ENCODE results near the gene VWA5B1.

Gene VWA5B1

GRCh38 chr1:20381961-20382360 lies 91.3 kb downstream of the VWA5B1 start:
- peaks cover 48% of the 10 kb centered on the region for H3K27me3 ChIP-seq (ENCODE audit: control insufficient read depth, insufficient read depth, low read length)
- H3K4me1 ChIP-seq (ENCODE audit: control insufficient read depth, insufficient read depth, low read length): peaks cover 12% of the 10 kb centered on the region
- H3K9ac ChIP-seq (ENCODE audit: low read depth, low read length): no peak overlapping the region
- H3K36me3 ChIP-seq (ENCODE audit: insufficient read depth, low read length): no peaks in the 10 kb centered on the region
- H3K4me3 ChIP-seq (ENCODE audit: low read length): no peak overlapping the region
- H3K4me2 ChIP-seq (ENCODE audit: low read length): no peak overlapping the region
- H3K9me3 ChIP-seq (replicated peaks; ENCODE audit: low read length): no peaks in the 10 kb centered on the region

- Histone ChIP-seq H3K36me3 (ENCODE audit: insufficient read depth, low read length) (no peaks in the 10 kb centered on the region), H3K4me3 (ENCODE audit: low read length) (no peak overlapping the region), H3K4me2 (ENCODE audit: low read length) (no peak overlapping the region), H3K27me3 (ENCODE audit: control insufficient read depth, insufficient read depth, low read length) (peaks cover 55% of the 10 kb centered on the region), H3K9ac (ENCODE audit: low read depth, low read length) (no peak overlapping the region), H3K9me3 (replicated peaks; ENCODE audit: low read length) (no peaks in the 10 kb centered on the region), H3K4me1 (ENCODE audit: control insufficient read depth, insufficient read depth, low read length) (peaks cover 12% of the 10 kb centered on the region)
Measured at GRCh38 chr1:20382711-20383110, 92.0 kb downstream of the VWA5B1 start.

- H3K36me3 ChIP-seq (ENCODE audit: insufficient read depth, low read length): no peaks in the 10 kb centered on the region
- H3K4me1 ChIP-seq (ENCODE audit: control insufficient read depth, insufficient read depth, low read length): peaks cover 12% of the 10 kb centered on the region
- no peak overlapping the region for H3K4me2 ChIP-seq (ENCODE audit: low read length)
- no peaks in the 10 kb centered on the region for H3K9me3 ChIP-seq (replicated peaks; ENCODE audit: low read length)
- no peak overlapping the region for H3K9ac ChIP-seq (ENCODE audit: low read depth, low read length)
- H3K4me3 ChIP-seq (ENCODE audit: low read length): no peak overlapping the region
- H3K27me3 ChIP-seq (ENCODE audit: control insufficient read depth, insufficient read depth, low read length): peaks cover 60% of the 10 kb centered on the region
Measured at GRCh38 chr1:20383631-20384030, 93.0 kb downstream of the VWA5B1 start.

GRCh38 chr1:20385630-20386029 lies 95.0 kb downstream of the VWA5B1 start:
- Histone ChIP-seq H3K9ac (ENCODE audit: low read depth, low read length) (no peak overlapping the region), H3K27me3 (ENCODE audit: control insufficient read depth, insufficient read depth, low read length) (peaks cover 68% of the 10 kb centered on the region), H3K9me3 (replicated peaks; ENCODE audit: low read length) (no peaks in the 10 kb centered on the region), H3K4me3 (ENCODE audit: low read length) (no peak overlapping the region), H3K4me1 (ENCODE audit: control insufficient read depth, insufficient read depth, low read length) (peaks cover 6% of the 10 kb centered on the region), H3K36me3 (ENCODE audit: insufficient read depth, low read length) (no peaks in the 10 kb centered on the region), H3K4me2 (ENCODE audit: low read length) (no peak overlapping the region)

- Histone ChIP-seq H3K4me1 (ENCODE audit: control insufficient read depth, insufficient read depth, low read length) (no peaks in the 10 kb centered on the region), H3K4me2 (ENCODE audit: low read length) (no peak overlapping the region), H3K9me3 (replicated peaks; ENCODE audit: low read length) (no peaks in the 10 kb centered on the region), H3K36me3 (ENCODE audit: insufficient read depth, low read length) (no peaks in the 10 kb centered on the region), H3K4me3 (ENCODE audit: low read length) (no peak overlapping the region), H3K9ac (ENCODE audit: low read depth, low read length) (no peak overlapping the region), H3K27me3 (ENCODE audit: control insufficient read depth, insufficient read depth, low read length) (peaks cover 74% of the 10 kb centered on the region)
Measured at GRCh38 chr1:20386323-20387081, 95.8 kb downstream of the VWA5B1 start.

GRCh38 chr1:20389571-20389970 lies 98.9 kb downstream of the VWA5B1 start:
- Histone ChIP-seq H3K4me2 (ENCODE audit: low read length) (no peak overlapping the region), H3K9ac (ENCODE audit: low read depth, low read length) (no peak overlapping the region), H3K36me3 (ENCODE audit: insufficient read depth, low read length) (no peaks in the 10 kb centered on the region), H3K4me3 (ENCODE audit: low read length) (no peak overlapping the region), H3K9me3 (replicated peaks; ENCODE audit: low read length) (no peaks in the 10 kb centered on the region), H3K4me1 (ENCODE audit: control insufficient read depth, insufficient read depth, low read length) (no peaks in the 10 kb centered on the region), H3K27me3 (ENCODE audit: control insufficient read depth, insufficient read depth, low read length) (peaks cover 81% of the 10 kb centered on the region)

GRCh38 chr1:20390589-20391331 lies 100.1 kb downstream of the VWA5B1 start:
- Histone ChIP-seq H3K4me3 (ENCODE audit: low read length) (no peak overlapping the region), H3K36me3 (ENCODE audit: insufficient read depth, low read length) (no peaks in the 10 kb centered on the region), H3K9me3 (replicated peaks; ENCODE audit: low read length) (peaks cover 3% of the 10 kb centered on the region), H3K4me1 (ENCODE audit: control insufficient read depth, insufficient read depth, low read length) (no peaks in the 10 kb centered on the region), H3K27me3 (ENCODE audit: control insufficient read depth, insufficient read depth, low read length) (peaks cover 69% of the 10 kb centered on the region), H3K9ac (ENCODE audit: low read depth, low read length) (no peak overlapping the region), H3K4me2 (ENCODE audit: low read length) (no peak overlapping the region)

GRCh38 chr1:20395255-20395654 lies 104.6 kb downstream of the VWA5B1 start:
- peaks cover 5% of the 10 kb centered on the region for H3K4me1 ChIP-seq (ENCODE audit: control insufficient read depth, insufficient read depth, low read length)

GRCh38 chr1:20398744-20399143 lies 108.1 kb downstream of the VWA5B1 start:
- Histone ChIP-seq H3K27me3 (ENCODE audit: control insufficient read depth, insufficient read depth, low read length) (peaks cover 56% of the 10 kb centered on the region), H3K4me2 (ENCODE audit: low read length) (no peak overlapping the region), H3K4me3 (ENCODE audit: low read length) (no peak overlapping the region), H3K9ac (ENCODE audit: low read depth, low read length) (no peak overlapping the region), H3K9me3 (replicated peaks; ENCODE audit: low read length) (peaks cover 3% of the 10 kb centered on the region), H3K4me1 (ENCODE audit: control insufficient read depth, insufficient read depth, low read length) (peaks cover 13% of the 10 kb centered on the region), H3K36me3 (ENCODE audit: insufficient read depth, low read length) (no peaks in the 10 kb centered on the region)

More at GRCh38 chr1:20395255-20395654, 104.6 kb downstream of the VWA5B1 start:
- Histone ChIP-seq H3K9me3 (replicated peaks; ENCODE audit: low read length) (peaks cover 3% of the 10 kb centered on the region), H3K9ac (ENCODE audit: low read depth, low read length) (no peak overlapping the region), H3K36me3 (ENCODE audit: insufficient read depth, low read length) (no peaks in the 10 kb centered on the region), H3K4me3 (ENCODE audit: low read length) (no peak overlapping the region), H3K27me3 (ENCODE audit: control insufficient read depth, insufficient read depth, low read length) (peaks cover 52% of the 10 kb centered on the region), H3K4me2 (ENCODE audit: low read length) (no peak overlapping the region)

- H3K4me2 ChIP-seq (ENCODE audit: low read length): no peak overlapping the region
- no peaks in the 10 kb centered on the region for H3K36me3 ChIP-seq (ENCODE audit: insufficient read depth, low read length)
- H3K9me3 ChIP-seq (replicated peaks; ENCODE audit: low read length): peaks cover 3% of the 10 kb centered on the region
- H3K4me3 ChIP-seq (ENCODE audit: low read length): no peak overlapping the region
- H3K9ac ChIP-seq (ENCODE audit: low read depth, low read length): no peak overlapping the region
- H3K4me1 ChIP-seq (ENCODE audit: control insufficient read depth, insufficient read depth, low read length): peaks cover 13% of the 10 kb centered on the region
- H3K27me3 ChIP-seq (ENCODE audit: control insufficient read depth, insufficient read depth, low read length): peaks cover 57% of the 10 kb centered on the region
Measured at GRCh38 chr1:20399196-20399595, 108.5 kb downstream of the VWA5B1 start.

- peaks cover 56% of the 10 kb centered on the region for H3K27me3 ChIP-seq (ENCODE audit: control insufficient read depth, insufficient read depth, low read length)
- H3K9ac ChIP-seq (ENCODE audit: low read depth, low read length): no peak overlapping the region
- H3K36me3 ChIP-seq (ENCODE audit: insufficient read depth, low read length): no peaks in the 10 kb centered on the region
- peaks cover 3% of the 10 kb centered on the region for H3K9me3 ChIP-seq (replicated peaks; ENCODE audit: low read length)
- no peak overlapping the region for H3K4me3 ChIP-seq (ENCODE audit: low read length)
- peaks cover 13% of the 10 kb centered on the region for H3K4me1 ChIP-seq (ENCODE audit: control insufficient read depth, insufficient read depth, low read length)
- peak overlapping the region; percentile 57 for H3K4me2 ChIP-seq (ENCODE audit: low read length)
Measured at GRCh38 chr1:20399606-20400180, 109.0 kb downstream of the VWA5B1 start.
